Left renal cortex interstitium (tissue), 4 donors: ENCODE data around the gene REXO1. TPM values are rescaled to one million over a fixed set of nuclear protein-coding genes. Genes with fewer than 3 reads are reported as not detected.

ENCODE experiments used
- DNase-seq, 4 donors: peaks; one replicate each; pipeline ENCODE4 v3.0.0-alpha.2; 2013; ENCODE audit warnings: low read depth in 4 of 4, low spot score in 2 of 4, missing footprints in 1 of 4
- polyA plus RNA-seq, 4 donors: library from polyadenylated mRNA; unstranded; fragments of 120-200 nt; gene quantifications; one replicate each; pipeline ENCODE4 v1.2.1, GENCODE V29; 2013; ENCODE audit not compliant: insufficient read length in 4 of 4

The REXO1 gene
- polyA plus RNA-seq, 4 donors = 20.4 to 35.7 (median 28.0) TPM

- no peak for DNase-seq
These were observed 13.8 kb upstream of the REXO1 start for GRCh38 chr19:1862068-1862423.

- DNase-seq = no peak
These were observed 13.3 kb upstream of the REXO1 start for GRCh38 chr19:1861599-1862031.

GRCh38 chr19:1860821-1861598, 12.7 kb upstream of the REXO1 start:
- DNase-seq = no peak

DNA sequence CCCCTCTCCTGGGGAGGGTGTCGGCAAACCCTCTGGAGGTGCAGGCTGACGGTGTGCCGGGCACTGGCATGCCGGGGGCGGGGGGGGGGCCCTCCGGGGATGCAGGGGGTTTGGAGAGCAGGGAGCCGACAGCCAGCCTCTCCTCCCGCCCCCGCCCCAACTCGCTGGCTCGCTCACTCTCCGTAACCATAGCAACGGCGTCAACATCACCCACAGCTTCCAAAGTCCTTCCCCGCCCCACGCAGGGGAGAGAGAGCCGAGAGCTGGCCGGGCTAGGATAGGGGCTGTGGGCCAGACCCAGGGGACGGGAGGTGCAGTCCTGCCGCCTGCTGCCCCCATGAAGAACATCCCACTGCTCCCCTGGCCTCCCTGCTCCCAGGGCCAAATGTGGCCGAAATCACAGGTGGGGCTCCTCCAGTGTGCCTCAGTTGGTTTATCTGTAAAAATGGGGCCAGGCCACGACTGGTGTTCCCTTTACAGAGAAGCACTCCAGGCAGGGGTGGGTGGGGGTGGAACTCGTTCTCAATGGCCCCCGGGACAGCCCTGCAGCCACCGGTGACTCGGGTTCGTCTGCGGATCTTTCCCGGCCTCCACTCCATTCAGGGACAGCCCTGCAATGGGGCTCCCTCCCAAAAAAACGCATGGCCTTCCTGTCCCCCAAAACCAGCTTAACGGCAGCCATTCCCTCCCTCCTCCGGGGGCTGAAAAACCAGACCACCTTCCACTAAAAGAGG, 11.9 kb upstream of the REXO1 start:
- no peak for DNase-seq

- DNase-seq = no peak
These were observed 11.1 kb upstream of the REXO1 start for GRCh38 chr19:1859331-1859781.

- no peak for DNase-seq
These were observed 10.3 kb upstream of the REXO1 start for GRCh38 chr19:1858412-1859081.

DNA sequence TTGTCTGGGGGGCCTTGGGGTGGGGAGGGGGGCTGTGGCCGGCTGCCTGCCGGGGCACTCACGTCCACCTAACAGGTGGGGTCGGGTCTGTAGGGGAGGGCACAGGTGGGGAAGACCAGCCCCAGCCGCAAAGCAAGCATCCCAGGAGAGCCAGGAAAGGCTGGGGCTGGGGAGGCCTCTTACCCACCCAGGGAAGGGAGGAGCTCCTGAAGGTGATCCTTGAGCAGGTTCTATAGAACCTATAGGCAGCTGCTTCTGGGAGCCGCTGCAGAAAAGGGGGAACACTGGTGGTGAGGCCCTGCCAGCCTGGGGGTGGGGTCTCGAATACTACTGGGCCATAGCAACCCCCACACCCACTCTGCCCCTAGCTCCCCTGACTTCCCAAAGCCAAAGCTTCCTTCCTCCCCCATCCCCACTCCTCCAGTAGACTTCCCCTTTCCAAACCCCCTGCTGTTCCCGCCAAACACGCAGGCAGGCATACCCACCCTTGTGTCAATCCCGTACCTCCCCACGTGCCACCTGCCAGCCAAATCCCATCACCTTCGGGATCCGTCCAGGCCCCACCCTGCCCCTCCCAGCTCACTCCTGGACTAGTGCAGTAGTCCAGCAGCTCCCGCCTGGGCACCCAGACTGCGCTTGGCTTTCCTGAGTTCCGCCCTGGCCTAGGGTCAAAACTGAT, 9.5 kb upstream of the REXO1 start:
- DNase-seq = no peak

- DNase-seq = no peak
These were observed 8.7 kb upstream of the REXO1 start for GRCh38 chr19:1856698-1857603.

GRCh38 chr19:1856345-1856697, 8.0 kb upstream of the REXO1 start:
- no peak for DNase-seq

DNA sequence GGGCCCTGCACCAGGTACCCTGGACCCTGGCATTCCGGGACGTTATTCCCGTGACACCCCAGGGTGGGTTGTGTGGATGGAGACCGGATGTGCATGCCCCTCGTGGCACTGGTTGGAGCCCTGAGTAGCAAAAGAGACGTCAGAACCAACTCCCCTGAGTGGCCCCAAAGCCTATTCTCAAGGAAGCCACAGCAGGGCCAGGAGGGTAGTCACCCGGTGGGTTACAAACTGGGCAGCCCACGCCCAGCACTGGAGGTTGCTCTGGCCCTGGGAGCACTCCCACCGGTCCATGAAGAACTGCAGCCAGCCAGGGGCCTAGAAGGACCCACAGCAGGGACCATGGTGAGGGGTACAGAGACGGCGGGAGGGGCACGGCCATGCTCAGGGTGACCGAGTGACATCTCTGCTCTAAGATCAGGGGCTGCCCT, 7.6 kb upstream of the REXO1 start:
- no peak for DNase-seq

DNA sequence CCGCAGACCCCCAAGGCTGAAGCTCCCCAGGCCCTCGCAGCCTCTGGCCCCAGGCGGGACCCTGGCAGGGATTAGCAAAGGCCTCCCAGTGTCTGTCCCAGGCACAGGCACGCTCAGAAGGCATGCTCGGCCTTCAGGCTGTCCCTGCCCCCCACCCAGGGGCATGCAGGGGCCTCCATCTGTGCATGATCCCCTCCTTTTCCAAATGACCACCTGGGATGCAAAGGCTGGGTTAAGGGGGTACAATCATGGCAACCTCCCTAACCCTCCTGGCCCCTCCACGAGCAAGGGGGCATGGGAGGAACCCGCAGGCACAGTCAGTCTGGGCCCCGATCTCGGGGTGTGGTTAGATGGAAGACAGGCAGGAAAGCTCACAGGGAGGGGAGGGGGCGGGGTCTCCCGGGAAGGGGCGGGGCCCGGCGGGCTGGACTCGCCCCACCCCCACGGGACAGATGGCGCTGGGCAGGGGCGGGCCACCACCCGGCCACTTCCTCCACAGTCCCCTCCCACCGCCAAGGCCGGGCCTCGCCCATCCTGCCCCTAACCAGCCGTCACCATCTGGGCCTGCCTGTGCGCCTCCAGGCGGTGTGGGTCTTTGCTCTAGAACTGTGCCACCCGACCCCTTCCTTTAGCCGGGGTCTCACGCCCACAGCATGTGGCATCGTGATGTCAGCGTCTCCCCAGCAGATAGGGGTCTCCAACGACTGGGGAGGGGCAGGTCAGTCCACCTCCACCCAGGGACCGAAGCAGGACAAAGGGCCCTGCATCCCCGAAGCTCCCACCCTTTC, 7.0 kb upstream of the REXO1 start:
- DNase-seq = no peak

DNA sequence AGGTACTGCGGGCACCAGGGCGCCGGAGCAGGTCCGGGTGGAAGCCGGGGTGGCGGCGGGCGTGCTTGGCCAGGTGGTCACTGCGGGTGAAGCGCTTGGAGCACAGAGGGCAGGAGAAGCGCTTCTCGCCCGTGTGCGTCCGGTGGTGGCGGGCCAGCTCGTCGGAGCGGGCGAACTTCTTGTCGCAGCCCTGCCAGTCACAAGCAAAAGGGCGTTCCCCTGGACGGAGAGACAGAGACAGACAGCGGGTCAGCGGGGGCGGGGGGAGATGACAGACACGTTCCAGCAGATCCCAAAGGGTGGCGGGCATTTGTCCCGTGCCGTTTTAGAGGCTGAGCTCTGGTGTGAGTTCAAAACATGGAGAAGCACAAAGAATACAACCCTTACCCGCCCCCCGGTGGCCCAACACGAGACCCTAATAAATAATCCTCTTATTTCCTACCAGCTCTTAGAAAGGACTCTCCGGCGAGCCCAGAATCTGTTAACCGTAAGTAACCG, 6.3 kb upstream of the REXO1 start:
- DNase-seq = no peak

GRCh38 chr19:1854039-1854541, 5.8 kb upstream of the REXO1 start:
- DNase-seq = no peak

- no peak for DNase-seq
These were observed 5.2 kb upstream of the REXO1 start for GRCh38 chr19:1853295-1854038.

DNA sequence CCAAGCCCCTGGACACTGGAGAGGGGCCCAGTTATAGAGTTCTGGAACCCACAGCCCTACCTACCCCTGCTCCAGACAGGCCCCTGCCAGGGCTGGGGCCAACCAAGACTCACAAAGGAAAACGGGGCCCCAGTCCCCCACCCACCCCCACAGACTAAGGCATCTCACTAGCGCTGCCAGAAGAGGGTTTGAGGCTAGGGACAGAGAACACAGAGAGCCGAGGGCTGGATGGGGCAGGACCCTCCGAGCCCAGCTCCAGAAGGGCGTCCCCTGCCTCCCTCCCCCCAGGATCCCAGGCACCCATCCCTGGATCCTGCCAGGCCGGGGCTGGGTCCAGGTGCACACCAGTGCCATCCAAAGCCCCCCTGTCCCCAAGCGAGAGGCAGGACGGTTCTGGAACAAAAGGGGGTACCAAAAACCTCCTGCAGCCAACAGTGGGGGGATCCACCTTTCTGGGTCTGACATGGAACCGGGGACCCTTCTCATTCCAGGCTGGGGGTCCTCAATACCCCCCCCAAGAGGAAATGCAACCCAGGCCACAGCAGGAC, 4.4 kb upstream of the REXO1 start:
- no peak for DNase-seq

- no peak for DNase-seq
These were observed 3.6 kb upstream of the REXO1 start for GRCh38 chr19:1851654-1852580.
